HepG2 (cell line): ENCODE data around the gene ZNF615. TPM values are rescaled to one million over a fixed set of nuclear protein-coding genes. Genes with fewer than 3 reads are reported as not detected.

ENCODE experiments used
- AHDC1 ChIP-seq: sonication (generic); formaldehyde crosslinking; IDR thresholded peaks from 2 replicates; pipeline ENCODE4 v1.5.1; 2020; ENCODE audit warnings: mild to moderate bottlenecking, missing genetic modification reagents, borderline replicate concordance
- BRD4 ChIP-seq: sonication (generic); formaldehyde crosslinking; IDR thresholded peaks from 2 replicates; pipeline ENCODE4 v1.4.0; 2020; ENCODE audit warnings: missing genetic modification reagents
- HDAC2 ChIP-seq: sonication (generic); formaldehyde crosslinking; IDR thresholded peaks from 2 replicates; pipeline ENCODE4 v1.4.0; 2020; ENCODE audit warnings: missing genetic modification reagents
- MYC ChIP-seq: sonication (generic); formaldehyde crosslinking; IDR thresholded peaks from 2 replicates; pipeline ENCODE4 v1.9.0; 2021; ENCODE audit warnings: missing genetic modification reagents, borderline replicate concordance
- STAT6 ChIP-seq: sonication (generic); formaldehyde crosslinking; IDR thresholded peaks from 2 replicates; pipeline ENCODE4 v1.4.0; 2020; ENCODE audit warnings: missing genetic modification reagents, mild to moderate bottlenecking, borderline replicate concordance
- TAF15 ChIP-seq: fragments of 200-400 bp; formaldehyde crosslinking; IDR thresholded peaks from one replicate; pipeline ENCODE4 v1.6.1; 2018; ENCODE audit warnings: mild to moderate bottlenecking, low read depth, low read length; ENCODE audit not compliant: poor library complexity, severe bottlenecking
- ZMYM2 ChIP-seq: sonication (generic); formaldehyde crosslinking; IDR thresholded peaks from 2 replicates; pipeline ENCODE4 v1.8.0; 2022; ENCODE audit warnings: mild to moderate bottlenecking, missing genetic modification reagents
- ZNF318 ChIP-seq: sonication (generic); formaldehyde crosslinking; IDR thresholded peaks from 2 replicates; pipeline ENCODE4 v1.4.0; 2020; ENCODE audit warnings: mild to moderate bottlenecking, missing genetic modification reagents
- ZNF720 ChIP-seq: sonication (generic); formaldehyde crosslinking; IDR thresholded peaks from 2 replicates; pipeline ENCODE4 v1.4.0; 2020; ENCODE audit warnings: missing genetic modification reagents
- ZSCAN12 ChIP-seq: sonication (generic); formaldehyde crosslinking; IDR thresholded peaks from 2 replicates; pipeline ENCODE4 v1.9.0; 2021; ENCODE audit warnings: mild to moderate bottlenecking, missing genetic modification reagents
- polyA plus RNA-seq, 8 experiments: library from polyadenylated mRNA; depleted of rRNA in 3 of 8; stranded (reverse) in 7 of 8; unstranded in 1 of 8; fragments of >200 nt; fragmentation: Illumina TruSeq in 4 of 8; extraction: Trizol in 4 of 8; gene quantifications; 2 replicates each; pipeline versions ENCODE4 v1.2.1 to v1.2.3, GENCODE V29; 2011 to 2016; ENCODE audit warnings: low read depth in 4 of 8, missing spikeins in 1 of 8, mixed read lengths in 1 of 8; ENCODE audit not compliant: insufficient read depth in 1 of 8
- total RNA-seq, 5 experiments: library from RNA; depleted of rRNA; stranded (reverse); fragments of >200 nt; fragmentation: Illumina TruSeq; extraction: Trizol; gene quantifications; 2 replicates each; pipeline ENCODE4 v1.2.3, GENCODE V29; 2016; ENCODE audit warnings: low read depth in 1 of 5

Gene ZNF615
- total and polyA plus RNA-seq, 2 of the 13 experiments (the other 11 are each of a cell fraction or from before 2014, with no cell fraction given), result 5.2 to 7.8 TPM

GRCh38 chr19:51986309-51987291 is 21.4 kb downstream of the ZNF615 start, which contains the start of gene ZNF350 (continued):
- TF ChIP-seq ZNF720 (CRISPR knock-in tag) (no peak), ZNF318 (CRISPR knock-in tag) (no peak), ZMYM2 (CRISPR knock-in tag) (no peak), MYC (CRISPR knock-in tag) (peak; percentile 48; the same call in 1 of the 2 replicates), ZSCAN12 (CRISPR knock-in tag) (no peak), HDAC2 (CRISPR knock-in tag) (peak; percentile 75; the same call in 1 of the 2 replicates), BRD4 (CRISPR knock-in tag) (peak; percentile 75), STAT6 (CRISPR knock-in tag) (no peak), TAF15 (no peak), AHDC1 (CRISPR knock-in tag) (no peak)
